CD14-positive monocyte (primary cell): ENCODE measurements around the gene FRZB. TPM values are rescaled to one million over a fixed set of nuclear protein-coding genes. Genes with fewer than 3 reads are reported as not detected.

Experiments used
- DNase-seq, 3 donors: peaks; one replicate each; pipeline ENCODE4 v3.0.0-alpha.2; 2011 to 2022
- H2AFZ ChIP-seq: 2 replicates; pipeline ENCODE4 v1.6.0; 2012; ENCODE audit warnings: mild to moderate bottlenecking, low read depth, low read length, inconsistent platforms; ENCODE audit not compliant: insufficient read depth, poor library complexity, severe bottlenecking
- H3K27ac ChIP-seq, 2 donors: 1 replicate in 1 of 2; 2 replicates in 1 of 2; pipeline ENCODE4 v1.5.1; 2012 to 2013; ENCODE audit warnings: low read length in 2 of 2, control low read depth in 1 of 2, inconsistent platforms in 1 of 2, low read depth in 1 of 2, mild to moderate bottlenecking in 1 of 2
- H3K27me3 ChIP-seq, 2 donors: one replicate each; pipeline versions ENCODE4 v1.6.0 to v1.6.1; 2011 to 2013; ENCODE audit warnings: low read length in 2 of 2; ENCODE audit not compliant: control insufficient read depth in 2 of 2, insufficient read depth in 2 of 2
- H3K36me3 ChIP-seq, 2 donors: replicated peaks in 1 of 2; 1 replicate in 1 of 2; 2 replicates in 1 of 2; pipeline versions ENCODE4 v1.5.1 to v1.6.1; 2012 to 2013; ENCODE audit warnings: low read length in 2 of 2, control low read depth in 1 of 2, inconsistent platforms in 1 of 2, mild to moderate bottlenecking in 1 of 2; ENCODE audit not compliant: insufficient read depth in 2 of 2, control insufficient read depth in 1 of 2
- H3K4me1 ChIP-seq, 2 donors: 1 replicate in 1 of 2; 2 replicates in 1 of 2; pipeline versions ENCODE4 v1.5.1 to v1.6.1; 2012 to 2013; ENCODE audit warnings: low read length in 2 of 2, control low read depth in 1 of 2, inconsistent platforms in 1 of 2, mild to moderate bottlenecking in 1 of 2, moderate library complexity in 1 of 2; ENCODE audit not compliant: insufficient read depth in 2 of 2, control insufficient read depth in 1 of 2
- H3K4me2 ChIP-seq: replicated peaks from 2 replicates; pipeline ENCODE3; 2012; ENCODE audit warnings: low read length, moderate library complexity, mild to moderate bottlenecking; ENCODE audit not compliant: poor library complexity, severe bottlenecking; ENCODE audit errors: extremely low read depth
- H3K4me3 ChIP-seq, 3 experiments: fragments of 200-600 bp in 1 of 3; sonication (generic) in 1 of 3; replicated peaks in 1 of 3; 1 replicate in 2 of 3; 2 replicates in 1 of 3; pipeline ENCODE4 v1.5.1; 2011 to 2013; ENCODE audit warnings: low read length in 3 of 3, mild to moderate bottlenecking in 3 of 3, control low read depth in 2 of 3, low read depth in 2 of 3, inconsistent platforms in 1 of 3, moderate library complexity in 1 of 3
- H3K79me2 ChIP-seq: 2 replicates; pipeline ENCODE4 v1.6.0; 2012; ENCODE audit warnings: mild to moderate bottlenecking, control low read depth, inconsistent platforms, low read length, moderate library complexity; ENCODE audit not compliant: insufficient read depth
- H3K9ac ChIP-seq: 2 replicates; pipeline ENCODE4 v1.6.0; 2017; ENCODE audit warnings: low read length, mild to moderate bottlenecking; ENCODE audit not compliant: insufficient read depth, poor library complexity, severe bottlenecking
- H3K9me3 ChIP-seq, 2 donors: replicated peaks in 1 of 2; 1 replicate in 1 of 2; 2 replicates in 1 of 2; pipeline versions ENCODE4 v1.5.1 to v1.6.1; 2012 to 2013; ENCODE audit warnings: low read length in 2 of 2, control low read depth in 1 of 2; ENCODE audit not compliant: control insufficient read depth in 1 of 2, insufficient read depth in 1 of 2
- H4K20me1 ChIP-seq: 2 replicates; pipeline ENCODE4 v1.6.0; 2012; ENCODE audit warnings: mild to moderate bottlenecking, low read length, control low read depth, moderate library complexity; ENCODE audit not compliant: insufficient read depth
- H3K27ac Mint-ChIP-seq, 7 donors: one replicate each; pipeline ENCODE4 v1.8.0; 2020; ENCODE audit warnings: mild to moderate bottlenecking in 7 of 7, mixed read lengths in 7 of 7, moderate library complexity in 6 of 7, inconsistent platforms in 2 of 7
- H3K27me3 Mint-ChIP-seq, 3 donors: one replicate each; pipeline ENCODE4 v1.8.0; 2021 to 2022; ENCODE audit warnings: low read depth in 3 of 3, mild to moderate bottlenecking in 3 of 3, mixed read lengths in 3 of 3, moderate library complexity in 3 of 3, inconsistent platforms in 1 of 3
- H3K36me3 Mint-ChIP-seq, 2 donors: one replicate each; pipeline ENCODE4 v1.8.0; 2020; ENCODE audit warnings: mixed read lengths in 2 of 2, inconsistent platforms in 1 of 2, mild to moderate bottlenecking in 1 of 2
- H3K4me1 Mint-ChIP-seq: one replicate; pipeline ENCODE4 v1.8.0; 2020; ENCODE audit warnings: mild to moderate bottlenecking, mixed read lengths
- H3K4me3 Mint-ChIP-seq, 2 donors: one replicate each; pipeline ENCODE4 v1.8.0; 2020; ENCODE audit warnings: mild to moderate bottlenecking in 2 of 2, mixed read lengths in 2 of 2, moderate library complexity in 1 of 2
- H3K9me3 Mint-ChIP-seq, 7 donors: one replicate each; pipeline ENCODE4 v1.8.0; 2020 to 2022; ENCODE audit warnings: mixed read lengths in 7 of 7, mild to moderate bottlenecking in 6 of 7, moderate library complexity in 6 of 7, inconsistent platforms in 2 of 7
- CTCF ChIP-seq: fragments of 200-600 bp; IDR thresholded peaks from one replicate; pipeline ENCODE4 v1.8.0; 2022; ENCODE audit warnings: antibody characterized with exemption, mild to moderate bottlenecking
- WGBS: methylation state at CpG from one replicate; pipeline ENCODE4 v1.1.5; 2013; ENCODE audit warnings: missing lambda C conversion rate; ENCODE audit not compliant: insufficient coverage; 5-methylcytosine and 5-hydroxymethylcytosine counted together
- intact Hi-C, 2 donors: fragments of 100-400 bp; cut with micrococcal nuclease; formaldehyde crosslinking; loops; one replicate each; pipeline versions ENCODE4 v1.15.0 to v1.15.1; 2023
- polyA plus RNA-seq, 3 donors: library from polyadenylated mRNA; depleted of rRNA in 1 of 3; unstranded in 2 of 3; stranded (reverse) in 1 of 3; fragments of 300-500 nt in 2 of 3; fragments of >200 nt in 1 of 3; fragmentation: Illumina TruSeq in 2 of 3; gene quantifications; 1 replicate in 2 of 3; 2 replicates in 1 of 3; pipeline ENCODE4 v1.2.3, GENCODE V29; 2012 to 2021

The FRZB gene
- polyA plus RNA-seq, 3 donors, result not detected

- intact Hi-C loops, result no loop called here
- DNase-seq, result no peak
- Mint-ChIP-seq H3K4me3 (no peak overlapping the region), H3K27me3 (peaks cover 37 to 44% (median 39%) of the 10 kb centered on the region in 3 donors), H3K9me3 (peaks cover 6 to 15% (median 9%) of the 10 kb centered on the region in 7 donors), H3K36me3 (peaks cover 0 to 2% of the 10 kb centered on the region in 2 donors), H3K27ac (no peak overlapping the region), H3K4me1 (peaks cover 6% of the 10 kb centered on the region)
- no peak overlapping the region for H3K9ac ChIP-seq
- H4K20me1 ChIP-seq, result no peaks in the 10 kb centered on the region
- H3K4me3 ChIP-seq, result no peak overlapping the region
- TF ChIP-seq CTCF, result no peak
- no peak overlapping the region for H3K4me2 ChIP-seq
- H2AFZ ChIP-seq, result no peak overlapping the region
- no peaks in the 10 kb centered on the region for H3K79me2 ChIP-seq
- WGBS, result 25% methylated on average over 1 of the region's 1 CpG
- no peaks in the 10 kb centered on the region for H3K36me3 ChIP-seq
- peaks cover 0 to 17% of the 10 kb centered on the region in 2 donors for H3K9me3 ChIP-seq
- H3K27me3 ChIP-seq, result peaks cover 28 to 40% of the 10 kb centered on the region in 2 donors
- H3K27ac ChIP-seq, result no peak overlapping the region
- no peaks in the 10 kb centered on the region for H3K4me1 ChIP-seq
Measured at GRCh38 chr2:182870227-182870626, 3.8 kb upstream of the FRZB start.

DNA sequence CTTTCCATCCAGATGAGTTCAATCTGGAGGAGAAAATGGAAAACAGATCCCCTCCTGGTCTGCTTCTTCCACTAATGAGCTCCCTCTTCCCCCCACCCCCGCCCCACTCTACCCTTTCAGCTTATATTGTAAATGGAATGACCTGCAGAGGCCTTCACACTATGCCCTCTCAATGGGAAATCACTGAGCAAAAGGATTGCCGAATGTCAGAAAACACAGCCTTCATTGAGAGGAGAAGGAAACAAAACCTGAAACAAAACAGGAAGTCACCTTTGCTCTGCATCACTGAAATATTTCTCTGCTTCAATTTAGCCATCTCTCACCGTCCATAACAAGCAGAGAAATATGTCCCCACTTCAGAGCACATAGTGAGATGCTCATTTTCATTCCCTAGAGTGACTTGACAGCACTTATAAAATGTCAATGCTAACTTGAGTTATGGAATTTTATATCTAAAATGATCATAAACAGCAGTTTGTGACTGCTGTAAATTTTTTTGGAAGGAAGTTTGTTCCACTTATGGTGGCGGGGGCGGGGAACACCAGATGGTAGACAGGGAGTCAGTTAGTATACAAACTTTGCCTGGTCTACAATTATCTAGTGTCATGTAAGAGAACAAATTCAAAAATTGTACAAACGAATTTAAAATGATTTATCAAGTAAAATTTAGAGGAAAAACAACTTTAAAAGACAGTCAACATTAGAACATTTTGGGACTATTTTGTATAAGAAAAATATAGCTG lies 1.8 kb upstream of the FRZB start:
- Histone ChIP-seq H3K4me3 (no peak overlapping the region), H3K9ac (no peak overlapping the region), H2AFZ (no peak overlapping the region), H3K4me1 (no peaks in the 10 kb centered on the region), H3K79me2 (no peaks in the 10 kb centered on the region), H4K20me1 (no peaks in the 10 kb centered on the region), H3K27me3 (peaks cover 42 to 52% of the 10 kb centered on the region in 2 donors), H3K27ac (no peak overlapping the region), H3K9me3 (peaks cover 0 to 17% of the 10 kb centered on the region in 2 donors), H3K36me3 (no peaks in the 10 kb centered on the region), H3K4me2 (no peak overlapping the region)
- Mint-ChIP-seq H3K4me3 (peak overlapping the region in 1 of 2 donors; percentile 56), H3K27ac (peak overlapping the region in 1 of 7 donors; percentile 8), H3K9me3 (peaks cover 0 to 14% (median 6%) of the 10 kb centered on the region in 7 donors), H3K27me3 (peaks cover 49 to 56% (median 50%) of the 10 kb centered on the region in 3 donors), H3K4me1 (peaks cover 6% of the 10 kb centered on the region), H3K36me3 (peaks cover 0 to 2% of the 10 kb centered on the region in 2 donors)
- intact Hi-C loops, result no loop called here
- TF ChIP-seq CTCF, result no peak
- DNase-seq, result no peak
- WGBS, result no CpG with 5 or more reads among the region's 6 CpGs
